Naive thymus-derived CD8-positive, alpha-beta T cell (primary cell): Measurements from ENCODE around the gene RAB13. TPM values are rescaled to one million over a fixed set of nuclear protein-coding genes. Genes with fewer than 3 reads are reported as not detected.
"Not testable (repeated sequence)": the region's sequence is repeated elsewhere in the genome, so short reads cannot be mapped to it uniquely, and the experiment has no call there.

Experiments
- ATAC-seq, 2 donors: fragments of 150-1000 bp; cut with Tn5 transposase in 1 of 2; sonication (Bioruptor Pico), chemical (Tn5 transposase) in 1 of 2; 1 replicate in 1 of 2; 2 replicates in 1 of 2; pipeline ENCODE4 v1.10.0; 2021; ENCODE audit warnings: mild to moderate bottlenecking in 2 of 2, moderate library complexity in 2 of 2
- POLR2A ChIA-PET: fragments of 350-600 bp; sonication (Branson Sonifier 250); formaldehyde crosslinking; loops from one replicate; lab custom pipeline; 2021; ENCODE audit warnings: antibody characterized with exemption; lab: Charles Lee
- DNase-seq, 10 donors: peaks; one replicate each; pipeline versions ENCODE4 v3.0.0 to v3.0.0-alpha.2; 2020 to 2022
- H3K27ac Mint-ChIP-seq, 10 donors: one replicate each; pipeline ENCODE4 v1.8.0; 2020 to 2022; ENCODE audit warnings: mild to moderate bottlenecking in 10 of 10, mixed read lengths in 10 of 10, moderate library complexity in 4 of 10, inconsistent platforms in 1 of 10
- H3K27me3 Mint-ChIP-seq, 5 donors: one replicate each; pipeline ENCODE4 v1.8.0; 2021 to 2022; ENCODE audit warnings: mixed read lengths in 5 of 5
- H3K36me3 Mint-ChIP-seq, 3 donors: one replicate each; pipeline ENCODE4 v1.8.0; 2020 to 2022; ENCODE audit warnings: mixed read lengths in 3 of 3, mild to moderate bottlenecking in 2 of 3, inconsistent platforms in 1 of 3
- H3K4me1 Mint-ChIP-seq, 4 donors: one replicate each; pipeline ENCODE4 v1.8.0; 2021 to 2022; ENCODE audit warnings: mixed read lengths in 4 of 4
- H3K4me3 Mint-ChIP-seq, 10 donors: one replicate each; pipeline ENCODE4 v1.8.0; 2020 to 2022; ENCODE audit warnings: mild to moderate bottlenecking in 10 of 10, mixed read lengths in 10 of 10, moderate library complexity in 6 of 10, inconsistent platforms in 1 of 10
- H3K9me3 Mint-ChIP-seq, 9 donors: one replicate each; pipeline ENCODE4 v1.8.0; 2020 to 2022; ENCODE audit warnings: mixed read lengths in 9 of 9, mild to moderate bottlenecking in 3 of 9, inconsistent platforms in 1 of 9, moderate library complexity in 1 of 9
- polyA plus RNA-seq, 3 donors: library from polyadenylated mRNA; unstranded; fragments of 300-500 nt; fragmentation: Illumina TruSeq; gene quantifications; one replicate each; pipeline ENCODE4 v1.2.3, GENCODE V29; 2021
- total RNA-seq, 8 experiments: library from RNA in 2 of 8; stranded (reverse) in 2 of 8; gene quantifications; one replicate each; pipeline ENCODE4 v1.2.3 and lab custom pipeline; 2021 to 2026

The RAB13 gene
- 1 to 10 TPM; 2.8 to 3.1 TPM for total RNA-seq
- 1 to 10 TPM in 1 of 3 donors, under 1 TPM in 2; 0.53 to 1.0 (median 0.66) TPM for polyA plus RNA-seq
- total RNA-seq (lab: John Stamatoyannopoulos, UW): 0 to 0.97 (median 0.81) reads per million in 6 experiments

DNA sequence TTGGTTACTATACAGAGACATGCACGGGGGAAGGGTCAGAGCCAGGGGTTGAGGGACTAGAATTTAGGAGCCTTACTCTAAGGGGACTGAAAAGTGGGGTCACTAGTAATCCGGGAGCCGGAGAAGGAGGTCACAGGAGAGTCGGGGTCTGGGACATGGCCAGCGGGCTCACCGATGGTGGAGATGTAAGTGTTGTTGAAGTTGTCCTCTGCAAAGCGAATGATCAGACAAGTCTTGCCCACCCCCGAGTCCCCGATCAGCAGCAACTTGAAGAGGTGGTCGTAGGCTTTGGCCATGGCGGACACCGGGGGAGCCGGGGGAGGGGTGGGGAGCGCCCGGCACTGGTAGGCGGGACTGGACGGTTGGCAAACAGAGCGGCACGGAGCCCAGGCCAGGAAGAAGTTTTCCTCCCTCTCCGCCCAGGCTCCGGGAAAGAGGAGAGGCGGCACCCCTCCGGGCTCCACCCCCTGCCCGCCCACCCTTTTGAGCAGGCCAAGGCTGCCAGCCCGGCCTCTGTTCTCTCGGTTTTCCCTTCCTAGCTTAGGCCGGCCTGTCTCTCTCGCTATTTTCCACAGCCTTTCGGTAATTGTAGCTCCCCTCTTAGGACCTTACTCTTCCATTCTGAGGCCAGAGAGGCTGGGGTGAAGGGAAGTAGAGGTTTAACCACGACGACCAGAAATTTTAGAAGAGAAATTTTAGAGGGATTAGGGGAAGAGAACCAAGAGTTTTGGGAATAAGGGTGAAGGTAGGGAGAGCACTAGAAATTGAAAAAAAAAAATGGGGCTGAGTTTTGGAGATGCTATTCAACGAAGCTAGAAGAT lies at the start of gene RAB13:
Gene RAB13 (minus strand): TSS at position 399 of the 821 bp plus-strand sequence. CDS start 103 bp downstream, at position 296.
- DNase-seq: peak in 2 of 10 donors; percentile 20 to 36
- Mint-ChIP-seq H3K27me3 (peaks cover 0 to 4% (median 0%) of the 10 kb centered on the region in 5 donors), H3K36me3 (peaks cover 0 to 7% (median 2%) of the 10 kb centered on the region in 3 donors), H3K9me3 (no peaks in the 10 kb centered on the region), H3K4me1 (peaks cover 26 to 43% (median 36%) of the 10 kb centered on the region in 4 donors), H3K4me3 (peak within 1 kb of the TSS; percentile 72 to 90 (median 84)), H3K27ac (peak within 1 kb of the TSS; percentile 81 to 94 (median 92))
- POLR2A ChIA-PET: interaction anchor here (0.9 to 6.1 kb wide), 17 partner anchors 9 to 351 kb away, joined by 3 to 40 read pairs (median 6); partner anchors contain the start of genes CREB3L4, CRTC2, DENND4B and GATAD2B
- ATAC-seq: peak in 1 of 2 donors; percentile 7

DNA sequence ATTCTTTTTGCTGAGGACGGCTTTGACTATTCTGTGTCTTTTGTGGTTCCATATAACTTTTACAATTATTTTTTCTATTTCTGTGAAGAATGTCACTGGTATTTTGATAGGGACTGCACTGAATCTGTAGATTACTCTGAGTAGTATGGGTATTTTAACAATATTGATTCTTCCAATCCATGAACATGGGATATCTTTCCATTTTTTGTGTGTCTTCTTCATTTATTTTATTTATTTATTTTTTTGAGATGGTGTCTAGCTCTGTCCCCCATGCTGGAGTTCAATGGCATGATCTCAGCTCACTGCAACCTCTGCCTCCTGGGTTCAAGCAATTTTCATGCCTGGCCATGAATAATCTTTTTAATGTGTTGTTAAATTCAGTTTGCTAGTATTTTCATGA lies 47.6 kb upstream of the RAB13 start:
- ATAC-seq, H3K4me1 Mint-ChIP-seq, H3K36me3 Mint-ChIP-seq, H3K27me3 Mint-ChIP-seq, POLR2A ChIA-PET, H3K9me3 Mint-ChIP-seq, DNase-seq, H3K27ac Mint-ChIP-seq, H3K4me3 Mint-ChIP-seq: not testable (repeated sequence)

GRCh38 chr1:154019940-154020339 lies 33.8 kb upstream of the RAB13 start:
- POLR2A ChIA-PET: no interaction called here

DNA sequence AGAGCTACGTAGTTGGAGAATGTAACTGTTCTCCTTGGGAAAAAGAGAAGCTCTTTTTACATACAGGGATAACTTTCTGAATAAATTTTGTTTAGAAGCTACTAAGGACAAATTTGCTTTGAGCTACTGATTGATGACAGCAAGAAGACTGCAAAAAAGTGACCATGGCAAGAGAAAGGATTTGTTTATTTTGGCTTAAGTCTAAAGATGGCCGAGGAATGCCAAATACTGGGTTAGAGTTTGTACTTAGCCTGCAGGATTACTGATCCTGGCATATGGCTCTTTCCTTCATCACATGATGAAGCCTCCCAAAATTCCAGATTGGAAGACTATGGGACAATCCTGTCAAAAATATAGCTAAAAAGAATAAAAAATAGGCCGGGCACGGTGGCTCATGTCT lies 33.1 kb upstream of the RAB13 start:
- DNase-seq: no peak
- no peak for ATAC-seq
- no peaks in the 10 kb centered on the region for H3K36me3 Mint-ChIP-seq
- H3K27ac Mint-ChIP-seq: peak overlapping the region in 1 of 10 donors; percentile 12
- no peaks in the 10 kb centered on the region for H3K27me3 Mint-ChIP-seq
- H3K4me1 Mint-ChIP-seq: no peaks in the 10 kb centered on the region
- H3K9me3 Mint-ChIP-seq: no peaks in the 10 kb centered on the region
- POLR2A ChIA-PET: no interaction called here
- H3K4me3 Mint-ChIP-seq: no peak overlapping the region

More at GRCh38 chr1:154019940-154020339, 33.8 kb upstream of the RAB13 start:
- no peaks in the 10 kb centered on the region for H3K9me3 Mint-ChIP-seq
- H3K4me1 Mint-ChIP-seq: no peaks in the 10 kb centered on the region
- H3K36me3 Mint-ChIP-seq: no peaks in the 10 kb centered on the region
- H3K27ac Mint-ChIP-seq: no peak overlapping the region
- no peak overlapping the region for H3K4me3 Mint-ChIP-seq
- ATAC-seq: no peak
- H3K27me3 Mint-ChIP-seq: no peaks in the 10 kb centered on the region
- DNase-seq: no peak

DNA sequence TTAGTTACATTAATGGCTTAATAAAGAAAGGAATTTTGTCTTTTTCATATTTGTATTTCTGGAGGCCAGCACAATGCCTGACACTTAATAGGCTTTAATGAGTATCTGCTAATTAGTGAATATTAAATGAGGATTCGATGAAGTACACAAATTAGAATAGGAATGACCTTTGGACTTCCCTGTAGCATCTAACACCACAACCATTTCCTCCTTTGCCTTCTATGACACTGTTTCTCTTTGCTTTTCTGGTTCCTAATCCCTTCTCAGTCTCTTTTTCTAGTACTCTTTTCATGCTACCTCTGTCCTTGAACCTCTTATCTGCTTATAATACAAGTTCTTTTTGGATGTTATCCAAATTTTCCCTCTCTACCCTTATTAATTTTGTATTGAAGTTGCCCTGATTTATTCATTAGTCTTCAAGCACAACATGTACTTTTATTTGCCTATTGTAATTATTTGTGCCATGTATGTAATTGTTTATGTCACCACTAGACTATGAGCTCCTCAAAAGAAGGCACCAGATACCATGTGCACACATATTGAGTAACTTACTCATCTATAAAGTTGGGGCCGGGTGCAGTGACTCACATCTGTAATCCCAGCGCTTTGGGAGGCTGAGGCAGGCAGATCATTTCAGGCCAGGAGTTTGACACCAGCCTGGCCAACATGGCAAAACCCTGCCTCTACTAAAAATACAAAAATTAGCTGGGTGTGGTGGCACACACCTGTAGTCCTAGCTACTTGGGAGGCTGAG lies 28.2 kb upstream of the RAB13 start:
- Mint-ChIP-seq H3K4me1 (peaks cover 0 to 1% (median 0%) of the 10 kb centered on the region in 4 donors), H3K27me3 (no peaks in the 10 kb centered on the region), H3K36me3 (peaks cover 0 to 2% (median 2%) of the 10 kb centered on the region in 3 donors), H3K27ac (peak overlapping the region in 1 of 10 donors; percentile 20), H3K9me3 (no peaks in the 10 kb centered on the region), H3K4me3 (no peak overlapping the region)
- ATAC-seq (no peak), DNase-seq (no peak)
- POLR2A ChIA-PET: no interaction called here

- H3K9me3 Mint-ChIP-seq, POLR2A ChIA-PET, H3K27ac Mint-ChIP-seq, H3K27me3 Mint-ChIP-seq, DNase-seq, H3K4me3 Mint-ChIP-seq, H3K36me3 Mint-ChIP-seq, H3K4me1 Mint-ChIP-seq, ATAC-seq: not testable (repeated sequence)
Observed at GRCh38 chr1:154012543-154012942, 26.4 kb upstream of the RAB13 start.

- Mint-ChIP-seq H3K36me3 (peaks cover 0 to 2% (median 2%) of the 10 kb centered on the region in 3 donors), H3K27me3 (no peaks in the 10 kb centered on the region), H3K9me3 (no peaks in the 10 kb centered on the region), H3K4me1 (peaks cover 0 to 1% (median 0%) of the 10 kb centered on the region in 4 donors), H3K27ac (no peak overlapping the region), H3K4me3 (no peak overlapping the region)
- ATAC-seq (no peak), DNase-seq (no peak)
- POLR2A ChIA-PET: no interaction called here
Observed at GRCh38 chr1:154012129-154012528, 26.0 kb upstream of the RAB13 start.

DNA sequence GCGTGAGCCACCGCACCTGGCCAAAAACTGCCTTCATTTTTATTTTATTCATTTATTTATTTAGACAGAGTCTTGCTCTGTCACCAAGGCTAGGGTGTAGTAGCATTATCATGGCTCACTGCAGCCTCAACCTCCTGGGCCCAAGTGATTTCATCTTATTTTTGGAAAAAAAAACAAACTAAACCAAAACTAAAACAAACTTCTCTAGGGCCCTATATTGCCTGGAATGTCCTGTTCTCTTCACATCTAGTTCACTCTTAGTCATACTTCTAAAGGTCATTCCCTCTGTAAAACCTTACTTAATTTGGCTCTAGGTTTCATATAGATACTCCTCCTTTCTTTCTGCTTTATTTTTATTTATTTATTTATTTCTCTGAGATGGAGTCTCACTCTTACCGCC lies 20.0 kb upstream of the RAB13 start:
- DNase-seq (no peak), ATAC-seq (no peak)
- Mint-ChIP-seq H3K27me3 (no peaks in the 10 kb centered on the region), H3K4me3 (no peak overlapping the region), H3K9me3 (no peaks in the 10 kb centered on the region), H3K4me1 (peaks cover 0 to 1% (median 0%) of the 10 kb centered on the region in 4 donors), H3K27ac (no peak overlapping the region), H3K36me3 (no peaks in the 10 kb centered on the region)
- POLR2A ChIA-PET: no interaction called here

DNA sequence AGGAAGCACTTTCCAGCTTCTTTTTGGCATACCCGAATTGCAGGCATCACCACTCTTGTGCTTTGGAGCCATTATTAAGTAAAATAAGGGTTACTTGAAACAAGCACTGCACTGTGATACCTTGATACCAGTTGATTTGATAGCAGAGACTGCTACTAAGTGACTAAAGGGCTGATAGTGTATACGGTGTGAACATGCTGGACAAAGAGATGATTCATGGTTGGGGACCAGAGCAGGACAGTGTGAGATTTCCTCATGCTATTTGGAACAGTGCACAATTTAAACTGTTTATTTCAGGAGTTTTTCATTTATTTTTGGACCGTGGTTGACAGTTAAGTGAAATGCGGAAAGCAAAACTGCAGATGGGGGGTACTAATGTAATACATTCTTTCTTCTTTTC lies 14.3 kb upstream of the RAB13 start:
- Mint-ChIP-seq H3K9me3 (no peaks in the 10 kb centered on the region), H3K27me3 (no peaks in the 10 kb centered on the region), H3K4me3 (no peak overlapping the region), H3K27ac (no peak overlapping the region), H3K4me1 (peaks cover 0 to 5% (median 1%) of the 10 kb centered on the region in 4 donors), H3K36me3 (peaks cover 3 to 13% (median 5%) of the 10 kb centered on the region in 3 donors)
- ATAC-seq (no peak), DNase-seq (no peak)
- POLR2A ChIA-PET: interaction anchor here (3.5 kb wide), 1 partner anchor 9 kb away, joined by 23 read pairs; the partner anchor contains the start of gene RPS27

- POLR2A ChIA-PET: interaction anchor here (0.6 kb wide), 1 partner anchor 360 kb away, joined by 3 read pairs; no protein-coding TSS in a partner anchor
- peaks cover 10 to 29% (median 24%) of the 10 kb centered on the region in 4 donors for H3K4me1 Mint-ChIP-seq
Observed at GRCh38 chr1:153996882-153997281, 10.7 kb upstream of the RAB13 start.

GRCh38 chr1:153995640-153996039 lies 9.5 kb upstream of the RAB13 start:
- no peak for ATAC-seq
- H3K27ac Mint-ChIP-seq: peak overlapping the region in 7 of 10 donors; percentile 51 to 83 (median 68)

More at GRCh38 chr1:153996882-153997281, 10.7 kb upstream of the RAB13 start:
- DNase-seq, H3K9me3 Mint-ChIP-seq, ATAC-seq, H3K27me3 Mint-ChIP-seq, H3K4me3 Mint-ChIP-seq: not testable (repeated sequence)
- H3K27ac Mint-ChIP-seq: peak overlapping the region in 2 of 10 donors; percentile 40 to 59
- peaks cover 6 to 44% (median 23%) of the 10 kb centered on the region in 3 donors for H3K36me3 Mint-ChIP-seq

GRCh38 chr1:153995202-153995601 lies 9.1 kb upstream of the RAB13 start:
- Mint-ChIP-seq H3K4me3 (peak overlapping the region in 3 of 10 donors; percentile 13 to 62 (median 24)), H3K36me3 (peaks cover 14 to 58% (median 32%) of the 10 kb centered on the region in 3 donors), H3K4me1 (peaks cover 22 to 44% (median 38%) of the 10 kb centered on the region in 4 donors), H3K27ac (peak overlapping the region in 6 of 10 donors; percentile 40 to 83 (median 60)), H3K9me3 (no peaks in the 10 kb centered on the region), H3K27me3 (peaks cover 0 to 2% (median 0%) of the 10 kb centered on the region in 5 donors)
- ATAC-seq: no peak
- POLR2A ChIA-PET: interaction anchor here (0.6 to 1.2 kb wide), 3 partner anchors 18 to 1718 kb away, joined by 3 to 5 read pairs (median 3); no protein-coding TSS in a partner anchor
- no peak for DNase-seq

More at GRCh38 chr1:153995640-153996039, 9.5 kb upstream of the RAB13 start:
- peak overlapping the region in 3 of 10 donors; percentile 4 to 62 (median 13) for H3K4me3 Mint-ChIP-seq
- H3K27me3 Mint-ChIP-seq: peaks cover 0 to under 1% (median 0%) of the 10 kb centered on the region in 5 donors
- H3K4me1 Mint-ChIP-seq: peaks cover 18 to 40% (median 34%) of the 10 kb centered on the region in 4 donors
- POLR2A ChIA-PET: interaction anchor here (0.9 to 1.2 kb wide), 2 partner anchors 19 to 39 kb away, joined by 3 to 5 read pairs; no protein-coding TSS in a partner anchor
- H3K36me3 Mint-ChIP-seq: peaks cover 14 to 56% (median 32%) of the 10 kb centered on the region in 3 donors
- DNase-seq: no peak
- H3K9me3 Mint-ChIP-seq: no peaks in the 10 kb centered on the region
